ENCODE data around the gene GNAZ. TPM values are rescaled to one million over a fixed set of nuclear protein-coding genes. Genes with fewer than 3 reads are reported as not detected.

Gene GNAZ
- total and polyA plus RNA-seq, 2 of the 8 experiments (the other 6 are each of a cell fraction or from before 2014, with no cell fraction given), result 6.6 to 9.6 TPM

GRCh38 chr22:23131931-23132330 lies 61.6 kb downstream of the GNAZ start (continued):
- no peak for TF ChIP-seq USF2 (IDR thresholded peaks at IDR 0.05; ENCODE audit: low read length)
- TF ChIP-seq RFX5 (IDR thresholded peaks at IDR 0.05; ENCODE audit: borderline replicate concordance, low read depth, low read length), result no peak
- no peak for TF ChIP-seq YY1 (IDR thresholded peaks at IDR 0.05; ENCODE audit: low read depth, low read length)
- no peak for TF ChIP-seq RXRA (IDR thresholded peaks at IDR 0.05; ENCODE audit: insufficient read depth, low read depth, low read length)
- no peak for TF ChIP-seq TEAD4 (IDR thresholded peaks at IDR 0.05; ENCODE audit: low read depth, low read length)
